C4-2B (cell line): ENCODE measurements around the gene NTMT1.

Source experiments
- ZFX ChIP-seq: fragments of 450-650 bp; IDR thresholded peaks from 2 replicates; pipeline ENCODE4 v1.6.1; 2017
- TF ChIP-seq, protein P1 (sequence below): fragments of 450-650 bp; conservative IDR thresholded peaks from 2 replicates; pipeline ENCODE4 v1.5.1; 2017; ENCODE audit warnings: mild to moderate bottlenecking

DNA sequence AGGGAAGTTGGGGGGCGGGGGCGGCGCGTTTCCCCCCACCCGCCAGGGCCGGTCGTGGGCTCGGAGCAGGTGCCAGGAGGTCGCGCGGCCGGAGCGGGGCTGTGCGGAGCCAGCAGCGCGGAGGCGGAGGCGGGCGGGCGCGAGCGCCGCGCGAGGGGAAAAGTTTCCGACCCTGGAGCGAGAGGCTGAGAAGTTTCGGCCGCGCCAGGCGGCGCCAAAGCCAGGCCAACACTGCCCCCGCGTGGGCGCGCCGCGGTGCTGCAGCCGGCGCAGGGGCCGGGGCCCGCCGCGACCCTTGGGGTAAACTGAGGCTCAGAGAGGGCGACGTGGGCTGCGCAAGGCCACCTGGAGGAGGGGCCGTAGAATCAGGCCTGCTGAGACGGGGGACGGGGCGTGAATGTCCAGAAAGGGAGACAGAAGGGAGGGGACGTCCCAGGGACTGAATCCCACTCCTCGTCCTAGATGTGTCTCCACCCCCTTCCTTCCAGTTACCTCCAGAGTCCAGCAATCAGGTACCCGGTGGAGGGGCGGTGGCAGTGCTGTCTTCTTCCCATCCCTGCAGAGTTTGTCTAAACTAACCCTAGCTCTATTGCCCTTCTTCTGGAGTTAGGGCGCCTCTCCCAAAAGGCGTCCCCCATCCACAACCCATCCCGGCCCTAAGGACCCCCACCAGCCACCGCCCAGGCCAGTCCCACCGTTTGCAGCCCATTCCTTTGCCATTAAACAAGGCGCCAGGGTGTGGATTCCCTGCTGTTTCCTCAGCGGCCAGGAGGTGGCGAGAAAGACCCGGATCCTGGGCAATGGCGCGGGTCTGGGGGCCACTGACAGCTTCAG lies 15.3 kb upstream of the NTMT1 start:
- TF ChIP-seq, protein P1, sequence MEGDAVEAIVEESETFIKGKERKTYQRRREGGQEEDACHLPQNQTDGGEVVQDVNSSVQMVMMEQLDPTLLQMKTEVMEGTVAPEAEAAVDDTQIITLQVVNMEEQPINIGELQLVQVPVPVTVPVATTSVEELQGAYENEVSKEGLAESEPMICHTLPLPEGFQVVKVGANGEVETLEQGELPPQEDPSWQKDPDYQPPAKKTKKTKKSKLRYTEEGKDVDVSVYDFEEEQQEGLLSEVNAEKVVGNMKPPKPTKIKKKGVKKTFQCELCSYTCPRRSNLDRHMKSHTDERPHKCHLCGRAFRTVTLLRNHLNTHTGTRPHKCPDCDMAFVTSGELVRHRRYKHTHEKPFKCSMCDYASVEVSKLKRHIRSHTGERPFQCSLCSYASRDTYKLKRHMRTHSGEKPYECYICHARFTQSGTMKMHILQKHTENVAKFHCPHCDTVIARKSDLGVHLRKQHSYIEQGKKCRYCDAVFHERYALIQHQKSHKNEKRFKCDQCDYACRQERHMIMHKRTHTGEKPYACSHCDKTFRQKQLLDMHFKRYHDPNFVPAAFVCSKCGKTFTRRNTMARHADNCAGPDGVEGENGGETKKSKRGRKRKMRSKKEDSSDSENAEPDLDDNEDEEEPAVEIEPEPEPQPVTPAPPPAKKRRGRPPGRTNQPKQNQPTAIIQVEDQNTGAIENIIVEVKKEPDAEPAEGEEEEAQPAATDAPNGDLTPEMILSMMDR, result peak; percentile 97
- no peak for TF ChIP-seq ZFX
